Pons (tissue), 1 donor: ENCODE measurements around the gene LZTS2.
"Not testable (repeated sequence)": the region's sequence is repeated elsewhere in the genome, so short reads cannot be mapped to it uniquely, and the experiment has no call there.

Source experiments
- DNase-seq: peaks from one replicate; pipeline ENCODE4 v3.0.0-alpha.2; 2016; ENCODE audit warnings: low spot score

Gene LZTS2

GRCh38 chr10:100999742-101000126, at the start of gene LZTS2:
Gene LZTS2, plus strand, starts transcription at chr10:100999808. Its CDS starts 2,731 bp downstream, at chr10:101002539.
- no peak for DNase-seq

GRCh38 chr10:100960251-100960650, 39.4 kb upstream of the LZTS2 start:
- no peak for DNase-seq

- no peak for DNase-seq
Observed at GRCh38 chr10:100962351-100963080, 37.1 kb upstream of the LZTS2 start.

- no peak for DNase-seq
Observed at GRCh38 chr10:100963826-100964225, 35.8 kb upstream of the LZTS2 start.

GRCh38 chr10:100965820-100966219, 33.8 kb upstream of the LZTS2 start:
- no peak for DNase-seq

GRCh38 chr10:100966887-100967286, 32.7 kb upstream of the LZTS2 start:
- no peak for DNase-seq

- DNase-seq, result no peak
Observed at GRCh38 chr10:100967332-100967731, 32.3 kb upstream of the LZTS2 start.

GRCh38 chr10:100968062-100968736, 31.4 kb upstream of the LZTS2 start:
- DNase-seq, result no peak

- DNase-seq, result no peak
Observed at GRCh38 chr10:100968863-100969186, 30.8 kb upstream of the LZTS2 start.

- no peak for DNase-seq
Observed at GRCh38 chr10:100969187-100970075, 30.2 kb upstream of the LZTS2 start, which contains the start of gene SEMA4G. Gene SEMA4G, plus strand, starts transcription at chr10:100969504. Its CDS starts 3,409 bp downstream, at chr10:100972913.

- DNase-seq, result no peak
Observed at GRCh38 chr10:100970076-100970913, 29.3 kb upstream of the LZTS2 start.

GRCh38 chr10:100970914-100971811, 28.4 kb upstream of the LZTS2 start:
- DNase-seq, result no peak

- DNase-seq, result no peak
Observed at GRCh38 chr10:100972115-100972903, 27.3 kb upstream of the LZTS2 start.

GRCh38 chr10:100972904-100973535, 26.6 kb upstream of the LZTS2 start:
- DNase-seq, result no peak

- DNase-seq, result not testable (repeated sequence)
Observed at GRCh38 chr10:100975397-100975796, 24.2 kb upstream of the LZTS2 start.

- no peak for DNase-seq
Observed at GRCh38 chr10:100976906-100977305, 22.7 kb upstream of the LZTS2 start.

- DNase-seq, result no peak
Observed at GRCh38 chr10:100977436-100977835, 22.2 kb upstream of the LZTS2 start.

GRCh38 chr10:100978121-100978900, 21.3 kb upstream of the LZTS2 start:
- no peak for DNase-seq

GRCh38 chr10:100978901-100979195, 20.8 kb upstream of the LZTS2 start:
- DNase-seq, result no peak
